ENCODE results near the gene CST8. TPM values are rescaled to one million over a fixed set of nuclear protein-coding genes. Genes with fewer than 3 reads are reported as not detected.

The CST8 gene
- total and polyA plus RNA-seq, 11 donors: not detected

- no peak for DNase-seq
- TF ChIP-seq POLR2A (IDR thresholded peaks at IDR 0.05) (no peak), CTCF (IDR thresholded peaks at IDR 0.05) (no peak)
- 79 to 84% (median 83%) methylated on average over 14 of the region's 14 CpGs for WGBS, 4 donors
These were observed 12.7 kb downstream of the CST8 start for GRCh38 chr20:23503649-23504048.

GRCh38 chr20:23507346-23507745 is 16.4 kb downstream of the CST8 start:
- no peak overlapping the region for H3K27ac ChIP-seq
- ATAC-seq (no peak), DNase-seq (no peak)
- H3K9me3 ChIP-seq: no peaks in the 10 kb centered on the region
- H3K36me3 ChIP-seq: no peaks in the 10 kb centered on the region
- no peak overlapping the region for H3K4me3 ChIP-seq
- peaks cover 0 to 7% (median 0%) of the 10 kb centered on the region in 9 donors for H3K27me3 ChIP-seq
- TF ChIP-seq CTCF (IDR thresholded peaks at IDR 0.05) (no peak), POLR2A (IDR thresholded peaks at IDR 0.05) (no peak)
- H3K4me1 ChIP-seq: no peaks in the 10 kb centered on the region
- WGBS, 4 donors: 58 to 67% (median 65%) methylated on average over 6 of the region's 6 CpGs
- intact Hi-C loops (cut with DNase I): loop anchor here in 1 of 10 donors (5.0 kb wide), 1 partner anchor 90 kb away; no protein-coding TSS in a partner anchor

More at GRCh38 chr20:23503649-23504048, 12.7 kb downstream of the CST8 start:
- Histone ChIP-seq H3K27ac (no peak overlapping the region), H3K36me3 (no peaks in the 10 kb centered on the region), H3K9me3 (no peaks in the 10 kb centered on the region), H3K4me1 (no peaks in the 10 kb centered on the region), H3K27me3 (peaks cover 0 to 25% (median 0%) of the 10 kb centered on the region in 9 donors), H3K4me3 (no peak overlapping the region)
- no peak for ATAC-seq
- intact Hi-C loops (cut with DNase I): no loop called here

- intact Hi-C loops (cut with DNase I): loop anchor here in 1 of 10 donors (5.0 kb wide), 1 partner anchor 89 kb away; no protein-coding TSS in a partner anchor
- no peaks in the 10 kb centered on the region for H3K4me1 ChIP-seq
These were observed 17.7 kb downstream of the CST8 start for GRCh38 chr20:23508449-23509229.

More at GRCh38 chr20:23508449-23509229, 17.7 kb downstream of the CST8 start:
- DNase-seq: no peak
- no peaks in the 10 kb centered on the region for H3K36me3 ChIP-seq
- H3K4me3 ChIP-seq: no peak overlapping the region
- peaks cover 0 to 7% (median 0%) of the 10 kb centered on the region in 9 donors for H3K27me3 ChIP-seq
- TF ChIP-seq CTCF (IDR thresholded peaks at IDR 0.05) (no peak), POLR2A (IDR thresholded peaks at IDR 0.05) (no peak)
- ATAC-seq: no peak
- no peaks in the 10 kb centered on the region for H3K9me3 ChIP-seq
- H3K27ac ChIP-seq: no peak overlapping the region
- WGBS, 4 donors: 51 to 58% (median 53%) methylated on average over 8 of the region's 8 CpGs
